ENCODE data around the gene RBL2. TPM values are rescaled to one million over a fixed set of nuclear protein-coding genes. Genes with fewer than 3 reads are reported as not detected.

Gene RBL2
- total RNA-seq, 3 donors from 2014 or later, result 55.0 to 75.6 (median 75.2) TPM

DNA sequence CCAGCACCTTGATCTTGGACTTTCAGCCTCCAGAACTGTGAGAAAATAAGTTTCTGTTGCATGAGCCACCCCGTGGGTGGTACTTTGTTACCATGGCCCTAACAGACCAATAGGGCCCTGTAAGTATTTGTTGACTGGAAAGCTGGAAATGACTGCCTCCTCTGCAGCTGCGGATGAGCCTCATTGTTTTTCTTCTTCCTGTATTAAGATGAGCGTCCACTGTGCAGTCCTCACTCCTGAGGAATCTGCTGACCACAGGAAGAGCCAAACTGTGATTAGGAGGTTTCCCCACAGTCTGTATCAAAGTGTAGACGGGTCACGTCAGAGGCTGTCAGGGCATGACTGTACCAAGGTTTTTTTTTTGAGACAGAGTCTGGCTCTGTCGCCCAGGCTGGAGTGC is 81.0 kb downstream of the RBL2 start:
- intact Hi-C loops (cut with DNase I, micrococcal nuclease), result no loop called here

DNA sequence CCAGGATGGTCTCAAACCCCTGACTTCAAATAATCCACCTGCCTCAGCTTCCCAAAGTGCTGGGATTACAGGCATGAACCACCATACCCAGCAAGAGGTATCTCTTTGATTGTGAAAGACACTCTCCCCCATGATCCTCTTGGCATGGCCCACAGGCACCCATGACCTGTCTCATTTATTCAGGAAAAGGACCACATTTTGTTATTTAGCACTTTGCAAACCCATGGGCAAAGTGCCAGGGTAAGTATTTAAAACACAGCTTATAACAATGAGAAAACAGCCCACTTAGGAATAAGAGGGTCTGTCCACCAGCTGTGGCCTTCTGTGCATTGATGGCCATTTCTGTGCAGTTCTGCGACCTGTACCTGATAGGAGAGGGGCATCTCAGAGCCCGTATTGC is 81.5 kb downstream of the RBL2 start:
- intact Hi-C loops (cut with DNase I, micrococcal nuclease), result no loop called here

More for the DNA sequence above, 81.0 kb downstream of the RBL2 start:
- H3K9me3 ChIP-seq, result no peaks in the 10 kb centered on the region
- no peaks in the 10 kb centered on the region for H3K36me3 ChIP-seq (ENCODE audit: low read depth)
- TF ChIP-seq, protein P1, sequence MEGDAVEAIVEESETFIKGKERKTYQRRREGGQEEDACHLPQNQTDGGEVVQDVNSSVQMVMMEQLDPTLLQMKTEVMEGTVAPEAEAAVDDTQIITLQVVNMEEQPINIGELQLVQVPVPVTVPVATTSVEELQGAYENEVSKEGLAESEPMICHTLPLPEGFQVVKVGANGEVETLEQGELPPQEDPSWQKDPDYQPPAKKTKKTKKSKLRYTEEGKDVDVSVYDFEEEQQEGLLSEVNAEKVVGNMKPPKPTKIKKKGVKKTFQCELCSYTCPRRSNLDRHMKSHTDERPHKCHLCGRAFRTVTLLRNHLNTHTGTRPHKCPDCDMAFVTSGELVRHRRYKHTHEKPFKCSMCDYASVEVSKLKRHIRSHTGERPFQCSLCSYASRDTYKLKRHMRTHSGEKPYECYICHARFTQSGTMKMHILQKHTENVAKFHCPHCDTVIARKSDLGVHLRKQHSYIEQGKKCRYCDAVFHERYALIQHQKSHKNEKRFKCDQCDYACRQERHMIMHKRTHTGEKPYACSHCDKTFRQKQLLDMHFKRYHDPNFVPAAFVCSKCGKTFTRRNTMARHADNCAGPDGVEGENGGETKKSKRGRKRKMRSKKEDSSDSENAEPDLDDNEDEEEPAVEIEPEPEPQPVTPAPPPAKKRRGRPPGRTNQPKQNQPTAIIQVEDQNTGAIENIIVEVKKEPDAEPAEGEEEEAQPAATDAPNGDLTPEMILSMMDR (IDR thresholded peaks at IDR 0.05), result no peak
- H3K4me1 ChIP-seq (ENCODE audit: low read depth), result no peaks in the 10 kb centered on the region
- H3K4me3 ChIP-seq, result no peak overlapping the region
- DNase-seq, result no peak
- no peak for ATAC-seq

DNA sequence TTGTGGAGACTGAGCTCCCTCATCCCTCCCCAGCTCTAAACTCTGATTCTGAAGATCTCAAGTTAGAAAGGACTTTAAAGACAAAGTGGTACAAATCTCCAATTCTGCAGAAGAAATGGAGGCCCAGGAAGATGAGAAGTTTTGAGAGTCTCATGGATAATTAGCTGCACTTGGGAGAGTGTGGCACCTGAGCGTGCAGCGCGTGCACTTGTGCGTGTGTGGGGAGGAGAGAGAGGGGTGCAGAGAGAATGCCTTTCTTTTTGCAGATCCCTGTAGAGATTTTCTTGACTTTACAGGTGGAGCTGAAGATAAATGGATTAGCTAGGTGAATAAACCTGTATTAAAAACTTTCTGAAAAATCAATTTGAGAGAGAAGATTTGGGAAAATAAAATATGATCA is 83.6 kb downstream of the RBL2 start:
- intact Hi-C loops (cut with DNase I, micrococcal nuclease), result no loop called here
- TF ChIP-seq, protein P1 (IDR thresholded peaks at IDR 0.05), result no peak
- H3K4me3 ChIP-seq, result no peak overlapping the region
- DNase-seq (no peak), ATAC-seq (no peak)
- no peaks in the 10 kb centered on the region for H3K9me3 ChIP-seq
- no peaks in the 10 kb centered on the region for H3K4me1 ChIP-seq (ENCODE audit: low read depth)
- no peaks in the 10 kb centered on the region for H3K36me3 ChIP-seq (ENCODE audit: low read depth)

More for the DNA sequence above, 81.5 kb downstream of the RBL2 start:
- ATAC-seq (no peak), DNase-seq (no peak)
- Histone ChIP-seq H3K9me3 (no peaks in the 10 kb centered on the region), H3K36me3 (ENCODE audit: low read depth) (no peaks in the 10 kb centered on the region), H3K4me1 (ENCODE audit: low read depth) (no peaks in the 10 kb centered on the region), H3K4me3 (no peak overlapping the region)
- TF ChIP-seq, protein P1 (IDR thresholded peaks at IDR 0.05), result no peak

DNA sequence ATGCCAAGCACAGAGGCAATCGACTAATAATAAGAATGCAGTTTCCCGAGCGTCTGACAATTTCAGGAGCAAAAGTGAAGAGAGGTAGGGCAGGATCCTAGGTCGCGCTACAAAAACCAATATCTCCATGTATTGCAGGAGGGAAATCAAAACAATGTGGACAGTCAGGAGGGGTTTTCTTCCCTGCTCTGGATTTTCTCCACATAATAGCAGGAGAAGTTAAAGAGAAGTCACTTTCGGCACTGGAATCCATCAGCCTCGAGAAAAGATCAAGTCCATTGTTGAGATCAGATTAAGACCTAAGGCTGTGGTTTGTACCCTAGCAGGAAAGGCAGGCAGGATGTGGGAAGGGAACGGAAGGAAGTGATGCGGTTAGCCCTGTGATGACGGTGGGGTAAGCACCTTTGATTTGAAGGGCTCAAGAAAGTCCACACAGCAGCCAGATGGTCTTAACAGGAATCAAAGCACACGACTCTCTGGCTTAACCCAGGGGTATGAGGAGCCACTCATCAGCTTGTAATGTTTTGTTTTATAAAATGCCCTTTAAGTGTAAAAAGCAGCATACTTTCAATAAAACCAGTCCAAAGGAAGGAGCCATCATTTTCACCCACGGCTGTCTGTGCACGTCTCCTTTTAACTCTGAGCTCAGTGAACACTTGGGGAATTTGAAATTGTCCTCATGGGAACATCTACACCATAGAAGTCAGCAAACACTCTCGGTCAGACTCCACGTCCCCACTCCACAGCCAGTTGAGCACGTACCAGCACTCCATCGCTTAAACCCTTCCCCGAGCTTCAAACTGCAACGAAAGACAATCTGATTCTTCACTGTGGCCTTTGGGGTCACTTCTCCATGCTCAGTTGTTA is 84.5 kb downstream of the RBL2 start:
- H3K4me3 ChIP-seq, result no peak overlapping the region
- DNase-seq (peak in 2 of 3 donors; percentile 45 to 62), ATAC-seq (peak; percentile 92)

DNA sequence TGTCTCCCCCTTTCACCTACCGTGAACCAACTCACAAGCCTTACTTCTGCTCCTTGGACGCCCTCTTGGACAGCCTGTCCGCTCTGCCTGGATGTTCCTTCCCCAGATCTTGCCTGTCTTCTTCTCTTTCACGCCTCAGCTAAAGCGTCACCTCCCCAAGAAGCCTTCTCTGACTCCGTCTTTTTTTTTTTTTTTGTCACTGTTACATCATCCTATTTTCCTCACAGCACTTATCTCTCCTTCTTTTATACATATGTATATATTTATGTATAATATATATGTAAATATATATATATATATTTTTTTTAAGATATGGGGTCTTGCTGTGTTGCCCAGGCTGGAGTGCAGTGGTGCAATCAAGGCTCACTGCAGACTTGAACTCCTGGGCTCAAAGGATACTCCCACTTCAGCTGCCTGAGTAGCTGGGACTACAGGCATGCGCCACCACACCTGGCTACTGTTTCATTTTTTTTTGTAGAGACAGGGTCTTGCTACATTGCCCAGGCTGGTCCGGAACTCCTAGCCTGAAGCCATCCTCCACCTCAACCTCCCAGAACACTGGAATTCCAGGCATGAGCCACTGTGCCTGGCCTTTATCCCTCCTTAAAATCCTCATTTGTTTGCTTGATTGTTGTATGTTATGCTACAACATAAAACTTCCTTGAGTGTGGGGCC is 85.3 kb downstream of the RBL2 start:
- peak; percentile 12 for ATAC-seq
- TF ChIP-seq, protein P1 (IDR thresholded peaks at IDR 0.05), result no peak
- Histone ChIP-seq H3K4me3 (no peak overlapping the region), H3K9me3 (no peaks in the 10 kb centered on the region), H3K36me3 (ENCODE audit: low read depth) (no peaks in the 10 kb centered on the region), H3K4me1 (ENCODE audit: low read depth) (no peaks in the 10 kb centered on the region)
- intact Hi-C loops (cut with DNase I, micrococcal nuclease), result no loop called here
- DNase-seq, result no peak

More for the DNA sequence above, 84.5 kb downstream of the RBL2 start:
- intact Hi-C loops (cut with DNase I, micrococcal nuclease), result no loop called here
- no peaks in the 10 kb centered on the region for H3K36me3 ChIP-seq (ENCODE audit: low read depth)
- H3K4me1 ChIP-seq (ENCODE audit: low read depth), result no peaks in the 10 kb centered on the region
- TF ChIP-seq, protein P1 (IDR thresholded peaks at IDR 0.05), result no peak
- no peaks in the 10 kb centered on the region for H3K9me3 ChIP-seq

Data from mucosa of descending colon (tissue), 3 donors.